ENCODE data around the gene SEMA6B. TPM values are rescaled to one million over a fixed set of nuclear protein-coding genes. Genes with fewer than 3 reads are reported as not detected.

The SEMA6B gene
- total and polyA plus RNA-seq, 8 donors: 2.1 to 24.7 (median 3.3) TPM

- H3K27ac ChIP-seq: peak overlapping the region in 1 of 2 donors; percentile 90
- H3K4me1 ChIP-seq: peaks cover 4 to 87% of the 10 kb centered on the region in 2 donors
- H3K4me3 ChIP-seq: peak overlapping the region in 1 of 2 donors; percentile 40
- peaks cover 0 to 40% of the 10 kb centered on the region in 2 donors for H3K27me3 ChIP-seq
- H3K9me3 ChIP-seq: peaks cover 0 to 5% of the 10 kb centered on the region in 2 donors
- TF ChIP-seq, protein P1, sequence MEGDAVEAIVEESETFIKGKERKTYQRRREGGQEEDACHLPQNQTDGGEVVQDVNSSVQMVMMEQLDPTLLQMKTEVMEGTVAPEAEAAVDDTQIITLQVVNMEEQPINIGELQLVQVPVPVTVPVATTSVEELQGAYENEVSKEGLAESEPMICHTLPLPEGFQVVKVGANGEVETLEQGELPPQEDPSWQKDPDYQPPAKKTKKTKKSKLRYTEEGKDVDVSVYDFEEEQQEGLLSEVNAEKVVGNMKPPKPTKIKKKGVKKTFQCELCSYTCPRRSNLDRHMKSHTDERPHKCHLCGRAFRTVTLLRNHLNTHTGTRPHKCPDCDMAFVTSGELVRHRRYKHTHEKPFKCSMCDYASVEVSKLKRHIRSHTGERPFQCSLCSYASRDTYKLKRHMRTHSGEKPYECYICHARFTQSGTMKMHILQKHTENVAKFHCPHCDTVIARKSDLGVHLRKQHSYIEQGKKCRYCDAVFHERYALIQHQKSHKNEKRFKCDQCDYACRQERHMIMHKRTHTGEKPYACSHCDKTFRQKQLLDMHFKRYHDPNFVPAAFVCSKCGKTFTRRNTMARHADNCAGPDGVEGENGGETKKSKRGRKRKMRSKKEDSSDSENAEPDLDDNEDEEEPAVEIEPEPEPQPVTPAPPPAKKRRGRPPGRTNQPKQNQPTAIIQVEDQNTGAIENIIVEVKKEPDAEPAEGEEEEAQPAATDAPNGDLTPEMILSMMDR (IDR thresholded peaks at IDR 0.05): no peak
- no peak for DNase-seq
- ATAC-seq: no peak
- no peaks in the 10 kb centered on the region for H3K36me3 ChIP-seq
- intact Hi-C loops (cut with DNase I): no loop called here
Observed at GRCh38 chr19:4538601-4538954, 20.9 kb downstream of the SEMA6B start.

DNA sequence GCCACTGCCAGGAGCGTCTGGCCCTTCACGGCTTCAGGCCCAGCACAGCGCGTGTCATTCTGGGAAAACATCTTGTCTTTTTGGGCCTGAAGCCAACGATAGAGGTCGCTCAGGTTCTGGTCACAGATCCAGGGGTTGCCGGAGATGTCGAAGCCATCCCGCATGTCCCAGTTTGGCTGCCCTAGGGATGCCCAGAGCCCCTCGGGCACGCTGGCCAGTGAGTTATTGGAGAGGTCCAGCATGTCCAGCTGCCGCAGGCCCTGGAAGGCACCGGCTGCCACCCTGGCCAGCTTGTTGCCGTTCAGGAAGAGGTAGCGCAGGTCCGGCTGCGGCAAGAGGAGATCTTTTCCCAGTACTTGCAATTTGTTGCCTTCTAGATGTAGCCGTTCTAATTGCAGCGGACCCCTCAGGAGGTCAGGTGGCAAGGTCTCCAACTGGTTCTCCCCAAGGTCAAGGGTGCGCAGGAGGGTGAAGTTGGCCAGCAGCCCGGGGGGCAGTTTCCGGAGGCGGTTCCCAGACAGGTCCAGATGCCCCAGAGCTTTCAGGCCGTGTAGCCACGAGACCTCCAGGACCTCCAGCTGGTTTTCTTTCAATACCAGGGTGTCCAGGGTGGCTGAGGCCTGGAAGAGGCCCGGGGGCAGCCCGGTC is 21.4 kb downstream of the SEMA6B start:
- Histone ChIP-seq H3K4me3 (peak overlapping the region in 1 of 2 donors; percentile 40), H3K4me1 (peaks cover 4 to 82% of the 10 kb centered on the region in 2 donors), H3K9me3 (peaks cover 0 to 5% of the 10 kb centered on the region in 2 donors), H3K36me3 (no peaks in the 10 kb centered on the region), H3K27ac (peak overlapping the region in 1 of 2 donors; percentile 90), H3K27me3 (peaks cover 0 to 41% of the 10 kb centered on the region in 2 donors)
- intact Hi-C loops (cut with DNase I): no loop called here
- ATAC-seq (no peak), DNase-seq (no peak)
- TF ChIP-seq, protein P1 (IDR thresholded peaks at IDR 0.05): no peak

GRCh38 chr19:4536798-4537197 is 22.7 kb downstream of the SEMA6B start:
- Histone ChIP-seq H3K9me3 (peaks cover 0 to 5% of the 10 kb centered on the region in 2 donors), H3K4me1 (peaks cover 4 to 70% of the 10 kb centered on the region in 2 donors), H3K27ac (no peak overlapping the region), H3K36me3 (no peaks in the 10 kb centered on the region), H3K27me3 (peaks cover 0 to 46% of the 10 kb centered on the region in 2 donors), H3K4me3 (peak overlapping the region in 1 of 2 donors; percentile 40)
- DNase-seq (no peak), ATAC-seq (no peak)
- TF ChIP-seq, protein P1 (IDR thresholded peaks at IDR 0.05): no peak
- intact Hi-C loops (cut with DNase I): no loop called here

- no peaks in the 10 kb centered on the region for H3K9me3 ChIP-seq
- H3K4me3 ChIP-seq: peak within 1 kb of the TSS in 1 of 2 donors; percentile 35
- peaks cover 0 to 50% of the 10 kb centered on the region in 2 donors for H3K27me3 ChIP-seq
- intact Hi-C loops (cut with DNase I): no loop called here
- DNase-seq (peak; percentile 36 to 91 (median 70)), ATAC-seq (peak; percentile 77)
- TF ChIP-seq, protein P1 (IDR thresholded peaks at IDR 0.05): no peak
- H3K27ac ChIP-seq: peak within 1 kb of the TSS in 1 of 2 donors; percentile 58
- H3K36me3 ChIP-seq: no peaks in the 10 kb centered on the region
- peaks cover 4 to 53% of the 10 kb centered on the region in 2 donors for H3K4me1 ChIP-seq
Observed at GRCh38 chr19:4534836-4535658, 24.4 kb downstream of the SEMA6B start, which contains the start of gene PLIN5. TSS of gene PLIN5 (minus strand) at chr19:4535224. CDS start at chr19:4534074, 1,150 bp downstream.
